ENCODE results near the gene SPATA4.

SPATA4 gene

GRCh38 chr4:176189891-176190795 is 5.2 kb downstream of the SPATA4 start:
- DNase-seq (ENCODE audit: low read depth): no peak

- DNase-seq (ENCODE audit: low read depth): no peak
Observed at GRCh38 chr4:176188654-176189053, 6.7 kb downstream of the SPATA4 start.

DNA sequence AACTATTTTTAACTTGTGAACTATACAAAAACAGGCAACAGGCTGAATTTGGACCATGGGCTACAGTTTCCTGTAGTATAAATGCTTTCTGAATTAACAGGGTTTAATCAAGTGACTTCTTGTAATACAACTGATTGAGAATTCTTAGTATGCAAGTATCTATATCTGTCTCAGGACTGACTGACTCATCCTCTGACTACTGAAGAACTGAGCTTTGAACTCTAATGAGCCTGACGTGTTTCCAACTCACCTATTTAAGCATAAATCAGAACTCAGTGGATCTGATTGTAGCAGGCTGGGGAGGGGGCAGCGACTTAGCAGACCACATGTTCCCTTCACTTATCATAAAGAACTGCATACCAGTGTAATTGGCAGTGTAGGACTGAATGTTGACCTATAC is 7.8 kb downstream of the SPATA4 start:
- no peak for DNase-seq (ENCODE audit: low read depth)

DNA sequence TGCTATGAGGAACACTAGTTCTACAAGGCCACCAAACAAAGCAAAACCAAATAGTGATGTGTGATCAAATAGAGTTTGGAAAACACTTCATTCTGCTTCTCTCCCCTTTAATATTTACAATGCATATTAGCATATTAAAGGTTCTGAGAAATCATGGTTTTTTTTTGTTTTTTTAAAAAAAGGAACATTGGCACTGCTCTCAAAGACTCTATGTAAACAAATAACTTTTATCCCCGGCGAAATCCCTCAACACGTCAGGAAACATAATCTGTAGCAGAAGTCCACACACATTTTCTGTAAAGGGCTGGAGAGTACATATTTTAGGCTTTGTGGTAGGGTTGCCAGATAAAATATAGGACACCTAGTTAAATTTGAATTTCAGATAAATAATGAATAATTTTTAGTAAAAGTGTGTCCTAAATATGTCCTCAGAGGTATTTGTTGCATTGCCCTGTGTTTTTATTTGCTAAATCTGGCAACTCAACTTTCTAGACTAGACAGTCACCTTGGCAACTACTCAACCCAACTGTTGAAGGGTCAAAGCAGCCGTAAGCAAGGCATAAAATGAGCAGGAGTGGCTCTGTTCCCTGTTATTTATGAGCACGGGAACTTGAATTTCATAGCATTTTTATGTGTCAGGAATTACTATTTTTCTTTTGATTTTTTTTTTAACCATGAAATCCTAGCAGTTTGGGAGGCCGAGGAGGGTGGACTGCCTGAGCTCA is 8.6 kb downstream of the SPATA4 start:
- DNase-seq (ENCODE audit: low read depth): no peak

DNA sequence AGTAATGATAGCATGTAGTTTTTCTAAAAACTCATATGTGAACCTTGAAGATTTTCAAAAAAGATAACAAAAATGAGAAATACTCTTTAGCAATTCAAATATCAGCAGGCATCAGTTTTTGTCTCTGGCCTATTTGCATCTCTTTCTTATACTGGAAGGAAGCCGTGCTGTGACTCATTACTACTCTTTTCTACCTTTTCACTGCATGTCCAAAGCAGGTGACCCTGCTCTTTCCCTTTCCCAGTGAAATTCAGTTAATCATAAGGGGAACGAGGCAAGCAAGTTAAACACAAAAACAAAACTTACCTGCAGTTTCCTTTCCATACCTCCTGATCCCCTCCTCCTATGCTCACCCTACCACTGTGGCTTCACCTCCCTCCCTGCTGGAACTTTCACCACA is 9.3 kb downstream of the SPATA4 start:
- DNase-seq (ENCODE audit: low read depth): no peak

DNA sequence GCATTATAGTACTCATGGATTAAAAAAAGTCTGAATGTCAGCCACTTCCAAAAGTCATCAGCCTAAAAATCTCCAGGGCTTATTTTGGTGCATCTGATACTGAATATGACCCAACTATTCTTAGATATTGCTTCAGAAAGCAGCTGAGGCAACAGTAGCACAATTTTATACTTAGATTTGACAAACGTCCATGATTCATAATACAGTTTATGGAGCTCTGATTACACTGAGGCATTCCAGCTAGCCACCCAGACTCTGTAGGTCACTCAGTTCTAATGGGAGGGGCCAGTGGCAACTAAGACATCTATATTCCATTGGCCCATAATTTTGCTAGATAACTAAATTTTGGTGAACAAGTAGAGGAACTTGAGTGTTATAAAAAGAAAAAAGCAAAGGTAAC is 10.3 kb downstream of the SPATA4 start:
- DNase-seq (ENCODE audit: low read depth): no peak

- no peak for DNase-seq (ENCODE audit: low read depth)
Observed at GRCh38 chr4:176163041-176163440, 32.3 kb downstream of the SPATA4 start.

- DNase-seq (ENCODE audit: low read depth): no peak
Observed at GRCh38 chr4:176156656-176157055, 38.7 kb downstream of the SPATA4 start.

DNA sequence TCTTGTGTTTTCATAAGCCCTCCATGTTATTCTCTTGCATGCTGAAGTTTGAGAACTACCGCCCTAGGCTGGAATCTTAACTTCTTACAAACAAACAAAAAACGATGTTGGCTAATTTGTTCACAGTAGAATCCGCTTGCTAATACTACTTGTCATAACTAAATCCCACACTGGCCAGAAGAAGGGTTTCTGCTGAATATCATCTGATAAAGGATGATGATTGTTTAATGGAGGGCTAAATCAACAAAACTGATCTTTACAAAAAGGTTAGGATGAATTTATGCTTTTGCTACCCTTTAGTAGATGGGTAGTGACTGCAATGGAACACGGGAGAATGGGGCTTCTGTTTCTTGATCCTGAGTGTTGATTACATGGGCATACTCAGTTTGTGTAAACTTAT is 42.3 kb downstream of the SPATA4 start:
- DNase-seq (ENCODE audit: low read depth): no peak

- no peak for DNase-seq (ENCODE audit: low read depth)
Observed at GRCh38 chr4:176150704-176151103, 44.7 kb downstream of the SPATA4 start.

GRCh38 chr4:176150356-176150682 is 45.1 kb downstream of the SPATA4 start:
- no peak for DNase-seq (ENCODE audit: low read depth)

DNA sequence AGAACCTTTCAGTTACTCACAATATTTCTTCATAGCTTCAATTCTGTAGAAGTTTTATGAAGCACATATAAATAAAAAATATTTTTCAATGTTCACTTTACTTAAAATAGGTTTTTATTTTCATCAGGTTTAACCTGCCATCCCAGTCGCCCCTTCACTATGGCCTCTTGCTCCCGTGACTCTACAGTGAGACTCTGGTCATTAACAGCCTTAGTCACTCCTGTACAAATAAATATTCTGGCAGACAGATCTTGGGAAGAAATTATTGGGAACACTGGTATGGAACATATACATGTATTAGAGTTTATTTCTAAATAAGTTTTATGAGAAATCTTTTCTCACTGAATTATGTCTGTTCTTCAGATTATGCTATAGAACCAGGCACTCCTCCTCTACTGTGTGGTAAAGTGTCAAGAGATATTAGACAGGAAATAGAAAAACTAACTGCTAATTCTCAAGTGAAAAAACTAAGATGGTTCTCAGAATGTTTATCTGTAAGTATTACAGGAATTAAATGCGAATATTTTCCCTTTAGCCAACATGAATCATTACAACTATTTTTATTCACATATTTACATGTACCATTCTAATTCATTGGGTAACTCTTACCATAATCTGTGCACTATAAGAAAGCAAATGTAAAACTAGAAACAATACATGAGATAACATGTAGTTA is 45.6 kb downstream of the SPATA4 start:
- DNase-seq (ENCODE audit: low read depth): no peak

- DNase-seq (ENCODE audit: low read depth): no peak
Observed at GRCh38 chr4:176142253-176142652, 53.1 kb downstream of the SPATA4 start.

DNA sequence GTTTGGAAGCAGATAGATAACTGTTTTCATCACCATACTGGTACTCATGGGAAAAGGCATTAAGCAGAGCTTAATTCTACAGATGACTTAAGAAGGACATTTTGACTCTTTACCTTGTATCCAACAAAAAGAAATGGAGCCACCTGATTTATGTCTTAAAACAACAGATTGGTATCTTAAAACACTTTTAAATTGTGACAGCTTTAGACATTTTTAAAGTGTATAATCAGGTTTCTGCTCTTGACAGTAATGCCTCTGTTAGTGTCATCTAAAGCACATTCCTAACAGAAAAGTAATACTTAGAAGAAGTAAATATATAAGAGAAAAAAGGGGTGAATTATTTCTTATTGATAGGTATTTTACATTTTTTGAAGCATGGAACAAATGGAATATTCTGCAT is 55.9 kb downstream of the SPATA4 start:
- no peak for DNase-seq (ENCODE audit: low read depth)

DNA sequence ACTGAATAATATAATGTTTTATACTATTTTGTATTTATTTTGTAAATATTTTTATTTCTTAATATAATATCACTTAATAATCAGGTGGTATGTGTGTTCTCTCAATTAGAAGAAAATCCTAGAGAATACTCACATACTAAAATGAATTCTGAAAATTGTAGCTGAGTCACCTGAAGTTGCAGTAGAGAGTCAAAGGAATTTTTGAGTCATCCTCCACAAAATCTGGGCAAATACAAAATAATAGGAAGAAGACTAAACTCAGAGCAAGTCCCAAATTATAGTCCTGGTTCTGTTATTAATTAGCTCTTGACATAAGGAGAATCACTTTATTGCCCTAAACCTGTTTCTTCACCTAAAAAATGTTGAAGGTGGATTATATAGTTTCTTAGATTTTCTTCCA is 57.8 kb downstream of the SPATA4 start:
- DNase-seq (ENCODE audit: low read depth): no peak

DNA sequence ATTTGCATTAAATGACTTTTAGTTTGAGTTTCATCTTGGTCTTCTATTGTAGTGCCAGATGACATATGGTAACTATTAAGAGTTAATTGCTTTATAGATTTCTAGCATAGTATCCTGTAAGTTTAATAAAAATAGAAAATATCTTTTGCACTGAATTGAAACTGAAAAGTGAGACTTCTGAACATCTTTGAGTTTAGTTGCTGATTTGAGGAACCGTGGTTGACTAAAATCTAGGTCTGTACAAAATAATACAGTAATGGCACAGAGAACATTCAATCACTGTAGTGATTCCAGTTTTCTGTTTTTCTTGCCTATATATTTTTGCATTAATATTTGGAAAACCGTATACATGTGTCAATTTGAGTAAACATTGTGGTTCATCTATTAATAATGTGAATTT is 60.7 kb downstream of the SPATA4 start:
- no peak for DNase-seq (ENCODE audit: low read depth)

All from T follicular helper cell (primary cell).